T-helper 1 cell treated with Interleukin-12 subunit alpha and Interleukin-12 subunit beta and Interleukin-4 antibody, amounts not matched to agents 30 μg/mL and 1 μg/mL, for 36 hours (primary cell): ENCODE measurements around the gene RAB36.

Experiments used
- H3K27ac Mint-ChIP-seq: one replicate; pipeline ENCODE4 v1.8.0; 2021; ENCODE audit warnings: mild to moderate bottlenecking, mixed read lengths
- H3K27me3 Mint-ChIP-seq: one replicate; pipeline ENCODE4 v1.8.0; 2021; ENCODE audit warnings: low read depth, mixed read lengths
- H3K36me3 Mint-ChIP-seq: one replicate; pipeline ENCODE4 v1.8.0; 2021; ENCODE audit warnings: low read depth, mixed read lengths
- H3K4me1 Mint-ChIP-seq: one replicate; pipeline ENCODE4 v1.8.0; 2021; ENCODE audit warnings: low read depth, mixed read lengths
- H3K4me3 Mint-ChIP-seq: one replicate; pipeline ENCODE4 v1.8.0; 2021; ENCODE audit warnings: mild to moderate bottlenecking, moderate library complexity, mixed read lengths
- H3K9me3 Mint-ChIP-seq: one replicate; pipeline ENCODE4 v1.8.0; 2021; ENCODE audit warnings: mixed read lengths

Gene RAB36

GRCh38 chr22:23164091-23164490, 18.8 kb downstream of the RAB36 start:
- no peaks in the 10 kb centered on the region for H3K27me3 Mint-ChIP-seq
- no peaks in the 10 kb centered on the region for H3K36me3 Mint-ChIP-seq
- no peaks in the 10 kb centered on the region for H3K9me3 Mint-ChIP-seq
- no peak overlapping the region for H3K27ac Mint-ChIP-seq
- no peaks in the 10 kb centered on the region for H3K4me1 Mint-ChIP-seq
- H3K4me3 Mint-ChIP-seq = no peak overlapping the region

GRCh38 chr22:23166042-23166831, 21.0 kb downstream of the RAB36 start:
- no peak overlapping the region for H3K27ac Mint-ChIP-seq

GRCh38 chr22:23166841-23167616, 21.8 kb downstream of the RAB36 start:
- Mint-ChIP-seq H3K36me3 (no peaks in the 10 kb centered on the region), H3K9me3 (no peaks in the 10 kb centered on the region), H3K4me3 (no peak overlapping the region), H3K27me3 (no peaks in the 10 kb centered on the region), H3K4me1 (no peaks in the 10 kb centered on the region), H3K27ac (no peak overlapping the region)

More at GRCh38 chr22:23166042-23166831, 21.0 kb downstream of the RAB36 start:
- no peaks in the 10 kb centered on the region for H3K4me1 Mint-ChIP-seq
- H3K9me3 Mint-ChIP-seq = no peaks in the 10 kb centered on the region
- H3K4me3 Mint-ChIP-seq = no peak overlapping the region
- H3K36me3 Mint-ChIP-seq = no peaks in the 10 kb centered on the region
- H3K27me3 Mint-ChIP-seq = no peaks in the 10 kb centered on the region

- H3K4me1 Mint-ChIP-seq = no peaks in the 10 kb centered on the region
- H3K27ac Mint-ChIP-seq = no peak overlapping the region
- H3K4me3 Mint-ChIP-seq = no peak overlapping the region
- H3K36me3 Mint-ChIP-seq = no peaks in the 10 kb centered on the region
- no peaks in the 10 kb centered on the region for H3K9me3 Mint-ChIP-seq
- no peaks in the 10 kb centered on the region for H3K27me3 Mint-ChIP-seq
These were observed 23.2 kb downstream of the RAB36 start for GRCh38 chr22:23168391-23169042.

- no peaks in the 10 kb centered on the region for H3K9me3 Mint-ChIP-seq
- H3K27ac Mint-ChIP-seq = no peak overlapping the region
- H3K4me3 Mint-ChIP-seq = no peak overlapping the region
- H3K27me3 Mint-ChIP-seq = no peaks in the 10 kb centered on the region
- H3K36me3 Mint-ChIP-seq = no peaks in the 10 kb centered on the region
- peaks cover 2% of the 10 kb centered on the region for H3K4me1 Mint-ChIP-seq
These were observed 23.7 kb downstream of the RAB36 start for GRCh38 chr22:23169043-23169406.

DNA sequence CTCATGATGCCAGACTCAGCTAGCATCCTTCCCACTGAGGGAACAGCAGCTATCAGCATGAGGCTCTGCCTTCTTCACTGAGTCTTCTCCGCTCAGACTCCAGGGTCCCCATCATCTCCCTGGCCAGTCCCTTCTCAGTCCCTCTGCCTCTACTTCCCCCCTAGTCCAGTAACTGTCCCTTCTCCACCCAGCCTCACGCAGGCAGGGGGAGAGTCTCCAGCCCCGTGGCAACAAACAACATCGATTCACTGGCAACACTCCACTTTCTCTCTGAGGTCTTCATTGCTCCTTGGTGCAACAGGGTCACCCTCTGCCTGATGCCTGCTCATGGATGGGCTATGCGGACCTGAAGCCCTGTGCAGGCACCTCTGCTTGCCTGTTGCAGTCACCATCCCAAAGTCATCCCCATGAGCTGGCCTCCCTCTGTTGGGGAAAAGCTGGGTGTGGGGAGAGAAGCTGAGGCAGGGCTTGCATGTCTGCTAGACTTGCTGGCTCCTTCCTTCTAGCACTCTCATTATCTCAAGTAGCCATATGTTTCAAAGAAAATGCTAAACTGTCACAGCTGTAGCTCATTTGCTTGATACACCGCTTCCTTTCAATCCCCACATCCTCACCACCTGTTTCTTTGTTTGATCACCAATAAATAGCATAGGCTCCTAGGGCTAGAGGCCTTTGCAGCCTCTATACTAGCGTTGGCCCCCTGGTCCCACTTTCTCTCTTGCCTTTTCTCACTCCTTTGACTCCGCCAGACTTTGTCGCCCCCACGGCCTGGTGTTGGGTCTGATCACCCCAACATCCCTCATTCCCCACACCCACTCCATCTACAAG, 30.8 kb downstream of the RAB36 start:
- H3K27ac Mint-ChIP-seq = peak overlapping the region; percentile 56
- H3K9me3 Mint-ChIP-seq = peaks cover 16% of the 10 kb centered on the region
- H3K27me3 Mint-ChIP-seq = no peaks in the 10 kb centered on the region
- peaks cover 6% of the 10 kb centered on the region for H3K36me3 Mint-ChIP-seq
- H3K4me1 Mint-ChIP-seq = peaks cover 29% of the 10 kb centered on the region
- no peak overlapping the region for H3K4me3 Mint-ChIP-seq

- H3K27me3 Mint-ChIP-seq = no peaks in the 10 kb centered on the region
These were observed 31.4 kb downstream of the RAB36 start for GRCh38 chr22:23176645-23177027.

GRCh38 chr22:23177197-23177596, 31.9 kb downstream of the RAB36 start:
- Mint-ChIP-seq H3K4me1 (peaks cover 33% of the 10 kb centered on the region), H3K27ac (peak overlapping the region; percentile 34), H3K36me3 (peaks cover 10% of the 10 kb centered on the region), H3K9me3 (peaks cover 16% of the 10 kb centered on the region), H3K27me3 (no peaks in the 10 kb centered on the region), H3K4me3 (no peak overlapping the region)

More at GRCh38 chr22:23176645-23177027, 31.4 kb downstream of the RAB36 start:
- Mint-ChIP-seq H3K4me3 (no peak overlapping the region), H3K27ac (no peak overlapping the region), H3K9me3 (peaks cover 16% of the 10 kb centered on the region), H3K4me1 (peaks cover 29% of the 10 kb centered on the region), H3K36me3 (peaks cover 6% of the 10 kb centered on the region)

DNA sequence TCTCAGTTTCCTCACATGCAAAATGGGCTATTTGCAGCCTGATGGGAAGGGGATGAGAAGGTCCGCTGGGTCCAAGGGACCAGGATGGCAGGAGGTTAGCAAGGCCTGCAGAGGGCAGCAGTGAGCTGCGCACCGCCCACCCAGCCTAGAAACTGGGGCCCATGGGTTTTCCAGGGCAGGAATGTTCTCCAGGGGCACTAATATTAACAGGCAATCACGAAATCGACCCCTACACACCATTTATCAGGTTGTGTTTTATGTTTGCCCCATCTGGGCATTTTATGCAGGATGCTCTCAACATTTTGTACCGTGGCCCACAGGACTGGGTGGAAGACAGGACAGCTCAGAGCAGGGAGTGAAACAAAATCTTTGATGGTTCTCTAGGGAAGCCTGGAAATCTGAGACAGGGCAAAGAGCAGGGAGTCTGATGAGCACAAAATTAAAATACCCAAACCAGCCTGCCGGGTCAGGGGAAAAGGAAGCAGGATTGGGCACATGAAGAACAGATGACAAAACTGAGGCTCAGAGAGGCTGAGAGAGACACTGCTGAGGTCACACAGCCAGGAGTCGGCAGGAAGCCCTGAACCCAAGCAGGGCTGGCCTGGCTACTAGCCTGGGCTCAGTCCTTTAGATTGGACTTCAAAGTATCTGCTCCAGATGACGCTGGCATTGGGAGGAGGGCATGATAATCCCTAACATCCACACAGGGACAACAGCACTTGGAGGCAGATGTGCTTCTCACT, 33.4 kb downstream of the RAB36 start:
- H3K27me3 Mint-ChIP-seq = no peaks in the 10 kb centered on the region
- peaks cover 48% of the 10 kb centered on the region for H3K4me1 Mint-ChIP-seq
- H3K36me3 Mint-ChIP-seq = peaks cover 23% of the 10 kb centered on the region
- H3K4me3 Mint-ChIP-seq = peak overlapping the region; percentile 63
- H3K9me3 Mint-ChIP-seq = peaks cover 16% of the 10 kb centered on the region
- H3K27ac Mint-ChIP-seq = peak overlapping the region; percentile 63

DNA sequence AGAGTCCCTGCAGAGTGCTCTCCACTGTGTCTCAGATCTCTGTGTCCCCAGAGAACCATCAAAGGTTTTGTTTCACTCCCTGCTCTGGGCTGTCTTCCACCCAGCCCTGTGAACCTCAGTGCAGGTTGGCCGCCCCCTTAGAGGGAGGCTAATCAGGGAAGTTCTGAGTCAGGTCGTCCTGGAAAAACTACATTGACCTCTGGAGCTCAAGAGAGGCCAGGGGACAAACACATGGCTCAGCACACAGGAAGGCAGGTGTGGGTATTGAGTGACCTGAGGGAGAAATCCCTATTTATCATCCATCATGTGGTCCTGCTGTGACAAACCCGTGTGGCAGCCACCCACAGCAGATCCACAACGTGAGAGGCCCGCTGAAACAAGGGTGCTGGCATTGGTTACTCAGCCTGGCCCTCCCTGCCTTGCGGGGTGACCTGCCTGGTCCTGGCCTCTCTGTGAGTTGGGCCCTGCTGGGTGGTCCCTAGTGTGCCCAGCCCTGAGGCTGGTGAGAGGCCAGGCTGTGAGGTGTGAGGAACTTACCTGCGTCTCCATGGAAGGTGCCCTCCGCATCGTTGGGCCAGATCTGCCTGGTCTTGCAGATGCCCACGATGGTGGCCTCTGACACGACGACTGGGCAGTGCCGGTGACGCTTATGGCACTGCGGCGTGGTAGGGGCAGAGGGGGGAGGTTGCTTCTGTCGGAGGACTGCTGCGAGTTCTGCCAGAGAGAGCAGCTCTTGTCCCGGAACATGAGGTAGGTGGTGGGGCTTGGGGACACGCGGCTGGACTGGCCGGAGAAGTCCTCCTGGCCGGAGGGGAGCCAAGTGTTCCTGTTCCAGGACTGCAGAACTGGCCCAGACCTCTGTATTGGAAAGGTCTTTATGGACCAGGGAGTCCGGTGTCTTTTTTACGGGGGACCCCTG, 34.4 kb downstream of the RAB36 start:
- Mint-ChIP-seq H3K4me1 (peaks cover 52% of the 10 kb centered on the region), H3K27ac (peak overlapping the region; percentile 68), H3K4me3 (peak overlapping the region; percentile 83), H3K36me3 (peaks cover 23% of the 10 kb centered on the region), H3K9me3 (peaks cover 16% of the 10 kb centered on the region), H3K27me3 (no peaks in the 10 kb centered on the region)

GRCh38 chr22:23180301-23180892, 35.1 kb downstream of the RAB36 start, which contains the start of gene BCR:
Gene BCR, plus strand, starts transcription at chr22:23180509. Its CDS starts 452 bp downstream, at chr22:23180961.
- peaks cover 23% of the 10 kb centered on the region for H3K36me3 Mint-ChIP-seq
- peak within 1 kb of the TSS; percentile 68 for H3K27ac Mint-ChIP-seq
- H3K4me1 Mint-ChIP-seq = peaks cover 55% of the 10 kb centered on the region
- H3K9me3 Mint-ChIP-seq = peaks cover 16% of the 10 kb centered on the region
- H3K4me3 Mint-ChIP-seq = peak within 1 kb of the TSS; percentile 97
- H3K27me3 Mint-ChIP-seq = no peaks in the 10 kb centered on the region

DNA sequence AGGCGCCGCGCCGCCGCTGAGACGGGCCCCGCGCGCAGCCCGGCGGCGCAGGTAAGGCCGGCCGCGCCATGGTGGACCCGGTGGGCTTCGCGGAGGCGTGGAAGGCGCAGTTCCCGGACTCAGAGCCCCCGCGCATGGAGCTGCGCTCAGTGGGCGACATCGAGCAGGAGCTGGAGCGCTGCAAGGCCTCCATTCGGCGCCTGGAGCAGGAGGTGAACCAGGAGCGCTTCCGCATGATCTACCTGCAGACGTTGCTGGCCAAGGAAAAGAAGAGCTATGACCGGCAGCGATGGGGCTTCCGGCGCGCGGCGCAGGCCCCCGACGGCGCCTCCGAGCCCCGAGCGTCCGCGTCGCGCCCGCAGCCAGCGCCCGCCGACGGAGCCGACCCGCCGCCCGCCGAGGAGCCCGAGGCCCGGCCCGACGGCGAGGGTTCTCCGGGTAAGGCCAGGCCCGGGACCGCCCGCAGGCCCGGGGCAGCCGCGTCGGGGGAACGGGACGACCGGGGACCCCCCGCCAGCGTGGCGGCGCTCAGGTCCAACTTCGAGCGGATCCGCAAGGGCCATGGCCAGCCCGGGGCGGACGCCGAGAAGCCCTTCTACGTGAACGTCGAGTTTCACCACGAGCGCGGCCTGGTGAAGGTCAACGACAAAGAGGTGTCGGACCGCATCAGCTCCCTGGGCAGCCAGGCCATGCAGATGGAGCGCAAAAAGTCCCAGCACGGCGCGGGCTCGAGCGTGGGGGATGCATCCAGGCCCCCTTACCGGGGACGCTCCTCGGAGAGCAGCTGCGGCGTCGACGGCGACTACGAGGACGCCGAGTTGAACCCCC, 35.8 kb downstream of the RAB36 start:
- Mint-ChIP-seq H3K4me3 (peak overlapping the region; percentile 97), H3K27me3 (no peaks in the 10 kb centered on the region), H3K9me3 (peaks cover 11% of the 10 kb centered on the region), H3K36me3 (peaks cover 24% of the 10 kb centered on the region), H3K4me1 (peaks cover 55% of the 10 kb centered on the region), H3K27ac (peak overlapping the region; percentile 68)
